Upper lobe of right lung (tissue), 1 donor: ENCODE results near the gene LENG8. TPM values are rescaled to one million over a fixed set of nuclear protein-coding genes. Genes with fewer than 3 reads are reported as not detected.

Source experiments
- ATAC-seq: fragments of 200-7000 bp; cut with Tn5 transposase; one replicate; pipeline ENCODE4 v1.9.1; 2020; ENCODE audit warnings: mild to moderate bottlenecking, moderate library complexity
- DNase-seq: peaks from one replicate; pipeline ENCODE4 v3.0.0-alpha.2; 2020
- H3K27ac ChIP-seq: fragments of 200-600 bp; one replicate; pipeline ENCODE4 v1.8.0; 2022
- H3K27me3 ChIP-seq: fragments of 200-600 bp; one replicate; pipeline ENCODE4 v1.8.0; 2022; ENCODE audit warnings: mild to moderate bottlenecking
- H3K36me3 ChIP-seq: fragments of 200-600 bp; one replicate; pipeline ENCODE4 v1.8.0; 2022
- H3K4me1 ChIP-seq: fragments of 200-600 bp; one replicate; pipeline ENCODE4 v1.8.0; 2022
- H3K4me3 ChIP-seq: fragments of 200-600 bp; one replicate; pipeline ENCODE4 v1.8.0; 2022; ENCODE audit warnings: mild to moderate bottlenecking
- H3K9me3 ChIP-seq: fragments of 200-600 bp; one replicate; pipeline ENCODE4 v1.8.0; 2022
- intact Hi-C: fragments of 100-400 bp; cut with DNase I; formaldehyde crosslinking; loops from one replicate; pipeline ENCODE4 v1.11.0; 2022
- total RNA-seq: library from RNA; stranded (reverse); fragmentation: NEBNext Ultra II Directional; extraction: Animal tissue kit (Norgen Biotek cat#: 25700); gene quantifications from one replicate; pipeline ENCODE4 v1.2.1, GENCODE V29; 2021
- TF ChIP-seq, protein P1 (sequence below): fragments of 200-600 bp; IDR thresholded peaks from one replicate; pipeline ENCODE4 v1.8.0; 2022; ENCODE audit warnings: antibody characterized with exemption
- donor health status: DM: no; HTN: yes; CAD: no; lungs with severe emphysema.

LENG8 gene
- total RNA-seq, 1 donor from 2014 or later = 191 TPM

DNA sequence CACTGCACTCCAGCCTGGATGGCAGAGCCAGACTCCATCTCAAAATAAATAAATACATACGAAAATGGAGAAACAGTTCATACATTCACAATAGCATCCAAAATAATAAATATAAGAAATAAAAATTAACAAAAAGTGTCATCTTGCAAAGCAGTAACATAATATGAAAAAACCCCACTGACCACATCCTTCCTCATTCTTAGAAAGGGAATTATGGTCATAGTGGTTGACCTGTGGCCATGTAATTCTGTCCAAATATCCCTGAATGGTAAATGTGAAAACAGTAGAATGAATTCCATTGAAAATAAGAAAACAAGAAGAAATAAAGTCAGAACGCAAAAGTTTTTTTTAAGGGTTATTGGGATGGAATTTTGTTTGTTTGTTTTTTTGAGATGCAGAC, 31.1 kb downstream of the LENG8 start:
- peaks cover 15% of the 10 kb centered on the region for H3K27me3 ChIP-seq

DNA sequence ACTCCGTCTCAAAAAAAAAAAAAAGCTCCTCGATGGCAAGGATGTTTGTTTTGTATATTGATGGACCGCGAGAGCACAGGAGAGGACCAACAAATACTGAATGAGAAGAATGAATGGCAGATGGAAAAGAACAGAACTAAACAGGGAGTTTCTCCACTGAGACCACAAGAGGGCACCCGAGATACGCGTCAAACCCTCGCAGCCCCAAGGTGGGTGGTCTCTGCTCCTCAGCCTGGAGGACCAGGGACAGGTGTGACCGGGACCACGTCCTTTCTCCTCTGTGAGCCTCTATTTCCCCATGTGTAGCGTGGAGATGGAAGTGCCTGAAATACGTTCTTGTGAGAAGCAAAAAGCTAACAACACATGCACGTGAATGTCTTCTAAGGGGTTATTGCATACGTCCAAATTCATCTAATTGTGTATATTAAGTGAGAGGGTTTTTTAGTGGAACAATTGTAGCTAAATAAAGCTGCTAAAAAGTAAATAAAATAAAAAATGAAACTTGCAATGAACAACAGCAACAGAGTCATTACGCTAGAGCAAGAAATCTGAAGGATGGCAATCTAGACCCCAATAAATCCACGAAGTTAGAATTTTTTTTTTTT, 32.4 kb downstream of the LENG8 start:
- intact Hi-C loops = no loop called here
- Histone ChIP-seq H3K4me3 (no peak overlapping the region), H3K36me3 (no peaks in the 10 kb centered on the region), H3K4me1 (no peaks in the 10 kb centered on the region), H3K9me3 (no peaks in the 10 kb centered on the region), H3K27ac (no peak overlapping the region), H3K27me3 (peaks cover 17% of the 10 kb centered on the region)
- ATAC-seq = peak; percentile 76
- no peak for DNase-seq
- TF ChIP-seq, protein P1, sequence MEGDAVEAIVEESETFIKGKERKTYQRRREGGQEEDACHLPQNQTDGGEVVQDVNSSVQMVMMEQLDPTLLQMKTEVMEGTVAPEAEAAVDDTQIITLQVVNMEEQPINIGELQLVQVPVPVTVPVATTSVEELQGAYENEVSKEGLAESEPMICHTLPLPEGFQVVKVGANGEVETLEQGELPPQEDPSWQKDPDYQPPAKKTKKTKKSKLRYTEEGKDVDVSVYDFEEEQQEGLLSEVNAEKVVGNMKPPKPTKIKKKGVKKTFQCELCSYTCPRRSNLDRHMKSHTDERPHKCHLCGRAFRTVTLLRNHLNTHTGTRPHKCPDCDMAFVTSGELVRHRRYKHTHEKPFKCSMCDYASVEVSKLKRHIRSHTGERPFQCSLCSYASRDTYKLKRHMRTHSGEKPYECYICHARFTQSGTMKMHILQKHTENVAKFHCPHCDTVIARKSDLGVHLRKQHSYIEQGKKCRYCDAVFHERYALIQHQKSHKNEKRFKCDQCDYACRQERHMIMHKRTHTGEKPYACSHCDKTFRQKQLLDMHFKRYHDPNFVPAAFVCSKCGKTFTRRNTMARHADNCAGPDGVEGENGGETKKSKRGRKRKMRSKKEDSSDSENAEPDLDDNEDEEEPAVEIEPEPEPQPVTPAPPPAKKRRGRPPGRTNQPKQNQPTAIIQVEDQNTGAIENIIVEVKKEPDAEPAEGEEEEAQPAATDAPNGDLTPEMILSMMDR = peak; percentile 71

More for the DNA sequence above, 31.1 kb downstream of the LENG8 start:
- Histone ChIP-seq H3K4me3 (no peak overlapping the region), H3K4me1 (no peaks in the 10 kb centered on the region), H3K27ac (no peak overlapping the region), H3K36me3 (no peaks in the 10 kb centered on the region), H3K9me3 (no peaks in the 10 kb centered on the region)
- intact Hi-C loops = no loop called here
- TF ChIP-seq, protein P1 = no peak
- DNase-seq (no peak), ATAC-seq (no peak)

DNA sequence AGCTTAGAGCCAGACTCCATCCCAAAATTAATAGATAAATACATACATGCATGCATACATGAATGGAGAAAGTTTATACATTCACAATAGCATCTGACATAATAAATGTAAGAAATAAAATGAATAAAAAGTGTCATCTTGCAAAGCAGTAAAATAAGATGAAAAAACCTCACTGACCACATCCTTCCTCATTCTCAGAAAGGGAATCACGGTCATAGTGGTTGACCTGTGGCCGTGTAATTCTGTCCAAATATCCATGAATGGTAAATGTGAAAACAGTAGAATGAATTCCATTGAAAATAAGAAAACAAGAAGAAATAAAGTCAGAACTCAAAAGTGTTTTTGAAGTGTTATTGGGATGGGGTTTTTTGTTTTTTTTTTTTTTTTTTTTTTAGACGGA, 33.9 kb downstream of the LENG8 start:
- no peak overlapping the region for H3K4me3 ChIP-seq
- no peak for DNase-seq
- intact Hi-C loops = no loop called here
- H3K27me3 ChIP-seq = peaks cover 22% of the 10 kb centered on the region
- H3K27ac ChIP-seq = no peak overlapping the region
- H3K9me3 ChIP-seq = no peaks in the 10 kb centered on the region
- ATAC-seq = peak; percentile 56
- TF ChIP-seq, protein P1 = no peak
- no peaks in the 10 kb centered on the region for H3K36me3 ChIP-seq
- no peaks in the 10 kb centered on the region for H3K4me1 ChIP-seq

GRCh38 chr19:54484451-54484850, 35.5 kb downstream of the LENG8 start:
- H3K27me3 ChIP-seq = peaks cover 22% of the 10 kb centered on the region
- H3K4me3 ChIP-seq = no peak overlapping the region
- no peaks in the 10 kb centered on the region for H3K36me3 ChIP-seq
- no peaks in the 10 kb centered on the region for H3K4me1 ChIP-seq
- TF ChIP-seq, protein P1 = no peak
- no peak for DNase-seq
- intact Hi-C loops = no loop called here
- ATAC-seq = no peak
- no peak overlapping the region for H3K27ac ChIP-seq
- no peaks in the 10 kb centered on the region for H3K9me3 ChIP-seq

- ATAC-seq (no peak), DNase-seq (no peak)
- Histone ChIP-seq H3K27me3 (peaks cover 22% of the 10 kb centered on the region), H3K27ac (no peak overlapping the region), H3K4me1 (no peaks in the 10 kb centered on the region), H3K4me3 (no peak overlapping the region), H3K36me3 (no peaks in the 10 kb centered on the region), H3K9me3 (no peaks in the 10 kb centered on the region)
- TF ChIP-seq, protein P1 = no peak
- intact Hi-C loops = no loop called here
Measured at GRCh38 chr19:54485851-54486250, 36.9 kb downstream of the LENG8 start.

GRCh38 chr19:54489341-54489740, 40.3 kb downstream of the LENG8 start:
- no peak for ATAC-seq
- no peak for DNase-seq
- no peaks in the 10 kb centered on the region for H3K36me3 ChIP-seq
- H3K27me3 ChIP-seq = peaks cover 34% of the 10 kb centered on the region
- no peaks in the 10 kb centered on the region for H3K9me3 ChIP-seq
- TF ChIP-seq, protein P1 = no peak
- H3K4me3 ChIP-seq = no peak overlapping the region
- no peak overlapping the region for H3K27ac ChIP-seq
- H3K4me1 ChIP-seq = no peaks in the 10 kb centered on the region
- intact Hi-C loops = no loop called here
